ENCODE measurements around the gene ABCC6.

- no peak for TF ChIP-seq RAD21 (conservative IDR thresholded peaks at IDR 0.05)
- no peak for TF ChIP-seq EZH2 (IDR thresholded peaks at IDR 0.05; ENCODE audit: borderline replicate concordance, insufficient read depth, low read length, poor library complexity, severe bottlenecking)
- TF ChIP-seq TAF1 (IDR thresholded peaks at IDR 0.05; ENCODE audit: low read depth): no peak
- no peak for TF ChIP-seq CTCF (IDR thresholded peaks at IDR 0.05; ENCODE audit: poor library complexity, severe bottlenecking)
- no peak for TF ChIP-seq POLR2AphosphoS5 (IDR thresholded peaks at IDR 0.05)
- no peak for TF ChIP-seq MXI1 (conservative IDR thresholded peaks at IDR 0.05; ENCODE audit: poor library complexity, severe bottlenecking)
- no peak for TF ChIP-seq REST (IDR thresholded peaks at IDR 0.05; ENCODE audit: borderline replicate concordance)
These were observed 60.2 kb downstream of the ABCC6 start for GRCh38 chr16:16163109-16163508.

Data from neural cell (in vitro differentiated cells).